ENCODE measurements around the gene GAL3ST3.

DNA sequence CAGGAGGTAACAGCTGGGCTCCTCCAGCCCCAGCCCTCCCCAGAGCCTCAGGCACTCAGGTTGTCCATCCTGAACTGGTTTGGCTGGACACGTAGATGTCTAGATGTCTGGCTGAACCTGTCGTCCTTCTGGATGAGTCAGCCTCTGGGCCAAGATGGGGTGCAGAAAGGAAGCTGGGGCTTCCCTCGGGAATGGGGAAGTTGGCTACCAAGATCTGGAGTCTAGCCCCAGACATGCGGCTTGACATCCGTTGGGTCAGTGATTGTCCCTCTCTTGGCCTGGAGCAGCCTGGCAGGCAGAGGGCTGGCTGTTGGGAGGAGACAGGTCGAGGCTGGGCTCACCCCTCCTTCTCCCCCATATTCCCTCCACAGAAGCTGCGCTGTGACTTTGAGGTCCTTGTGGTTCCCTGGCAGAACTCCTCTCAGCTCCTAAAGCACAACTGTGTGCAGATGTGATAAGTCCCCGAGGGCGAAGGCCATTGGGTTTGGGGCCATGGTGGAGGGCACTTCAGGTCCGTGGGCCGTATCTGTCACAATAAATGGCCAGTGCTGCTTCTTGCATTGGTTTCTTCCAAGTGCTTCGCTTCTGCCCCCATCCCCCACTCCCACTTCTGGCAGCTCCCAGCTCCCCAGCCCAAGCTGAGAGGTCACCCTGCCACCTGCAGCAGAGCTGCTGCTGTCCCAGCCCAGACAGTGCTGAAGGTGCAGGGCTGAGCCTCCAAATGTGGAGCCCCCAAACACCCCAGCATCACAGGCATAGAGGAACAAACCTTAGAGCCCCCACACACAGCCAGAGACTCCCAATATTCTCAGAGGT, 35.8 kb downstream of the GAL3ST3 start:
- TF ChIP-seq, protein P1, sequence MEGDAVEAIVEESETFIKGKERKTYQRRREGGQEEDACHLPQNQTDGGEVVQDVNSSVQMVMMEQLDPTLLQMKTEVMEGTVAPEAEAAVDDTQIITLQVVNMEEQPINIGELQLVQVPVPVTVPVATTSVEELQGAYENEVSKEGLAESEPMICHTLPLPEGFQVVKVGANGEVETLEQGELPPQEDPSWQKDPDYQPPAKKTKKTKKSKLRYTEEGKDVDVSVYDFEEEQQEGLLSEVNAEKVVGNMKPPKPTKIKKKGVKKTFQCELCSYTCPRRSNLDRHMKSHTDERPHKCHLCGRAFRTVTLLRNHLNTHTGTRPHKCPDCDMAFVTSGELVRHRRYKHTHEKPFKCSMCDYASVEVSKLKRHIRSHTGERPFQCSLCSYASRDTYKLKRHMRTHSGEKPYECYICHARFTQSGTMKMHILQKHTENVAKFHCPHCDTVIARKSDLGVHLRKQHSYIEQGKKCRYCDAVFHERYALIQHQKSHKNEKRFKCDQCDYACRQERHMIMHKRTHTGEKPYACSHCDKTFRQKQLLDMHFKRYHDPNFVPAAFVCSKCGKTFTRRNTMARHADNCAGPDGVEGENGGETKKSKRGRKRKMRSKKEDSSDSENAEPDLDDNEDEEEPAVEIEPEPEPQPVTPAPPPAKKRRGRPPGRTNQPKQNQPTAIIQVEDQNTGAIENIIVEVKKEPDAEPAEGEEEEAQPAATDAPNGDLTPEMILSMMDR (IDR thresholded peaks at IDR 0.05; ENCODE audit: low read depth, low read length) = no peak
- TF ChIP-seq POLR2A (IDR thresholded peaks at IDR 0.05; ENCODE audit: extremely low read depth, insufficient read length) (no peak), MYC (IDR thresholded peaks at IDR 0.05; ENCODE audit: low read depth, low read length) (no peak)
- TF ChIP-seq, protein P2, sequence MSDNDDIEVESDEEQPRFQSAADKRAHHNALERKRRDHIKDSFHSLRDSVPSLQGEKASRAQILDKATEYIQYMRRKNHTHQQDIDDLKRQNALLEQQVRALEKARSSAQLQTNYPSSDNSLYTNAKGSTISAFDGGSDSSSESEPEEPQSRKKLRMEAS (IDR thresholded peaks at IDR 0.05; ENCODE audit: low read depth, low read length) = no peak

Data from NB4 (cell line).